Measurements from ENCODE around the gene RBL2.

GRCh38 chr16:53478965-53479364 lies 44.7 kb downstream of the RBL2 start:
- TF ChIP-seq CTCF (optimal IDR thresholded peaks at IDR 0.05 in 1 of 3, IDR thresholded peaks at IDR 0.05 in 1 of 3, conservative IDR thresholded peaks at IDR 0.05 in 1 of 3; ENCODE audit: extremely low read depth in 1 of 3, insufficient read depth in 2 of 3, low read length in 3 of 3) (no peak), EZH2 (IDR thresholded peaks at IDR 0.05; ENCODE audit: low read length) (no peak)
